ENCODE results near the gene SALL3. TPM values are rescaled to one million over a fixed set of nuclear protein-coding genes. Genes with fewer than 3 reads are reported as not detected.

Gene SALL3
- total and polyA plus RNA-seq, 9 donors: 0.13 to 0.15 TPM; not detected in 7

DNA sequence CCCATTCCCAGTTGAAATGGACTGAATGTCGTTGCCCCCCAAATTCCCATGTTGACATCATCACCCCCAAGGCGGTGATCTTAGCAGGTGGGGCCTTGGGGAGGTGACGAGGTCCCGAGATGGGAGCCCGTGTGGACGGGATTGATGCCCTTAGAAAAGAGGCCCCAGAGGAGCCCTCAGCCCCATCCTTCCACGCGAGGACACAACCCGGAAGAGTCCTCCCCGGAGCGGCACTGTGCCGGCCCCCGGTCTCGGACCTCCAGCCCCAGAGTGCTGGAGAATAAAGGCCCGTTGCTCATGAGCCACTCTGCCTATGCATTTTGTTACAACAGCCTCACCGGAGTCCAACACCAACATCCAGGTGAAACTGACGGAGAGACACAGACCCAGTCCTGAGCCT lies 30.4 kb upstream of the SALL3 start:
- intact Hi-C loops (cut with DNase I): loop anchor here in 1 of 4 donors (10.0 kb wide), 1 partner anchor 64 kb away; no protein-coding TSS in a partner anchor
- Histone ChIP-seq H3K27me3 (no peaks in the 10 kb centered on the region), H3K27ac (no peak overlapping the region), H3K4me1 (ENCODE audit: insufficient read depth) (no peaks in the 10 kb centered on the region), H3K4me3 (no peak overlapping the region), H3K9me3 (no peaks in the 10 kb centered on the region), H3K36me3 (no peaks in the 10 kb centered on the region)
- TF ChIP-seq, protein P1, sequence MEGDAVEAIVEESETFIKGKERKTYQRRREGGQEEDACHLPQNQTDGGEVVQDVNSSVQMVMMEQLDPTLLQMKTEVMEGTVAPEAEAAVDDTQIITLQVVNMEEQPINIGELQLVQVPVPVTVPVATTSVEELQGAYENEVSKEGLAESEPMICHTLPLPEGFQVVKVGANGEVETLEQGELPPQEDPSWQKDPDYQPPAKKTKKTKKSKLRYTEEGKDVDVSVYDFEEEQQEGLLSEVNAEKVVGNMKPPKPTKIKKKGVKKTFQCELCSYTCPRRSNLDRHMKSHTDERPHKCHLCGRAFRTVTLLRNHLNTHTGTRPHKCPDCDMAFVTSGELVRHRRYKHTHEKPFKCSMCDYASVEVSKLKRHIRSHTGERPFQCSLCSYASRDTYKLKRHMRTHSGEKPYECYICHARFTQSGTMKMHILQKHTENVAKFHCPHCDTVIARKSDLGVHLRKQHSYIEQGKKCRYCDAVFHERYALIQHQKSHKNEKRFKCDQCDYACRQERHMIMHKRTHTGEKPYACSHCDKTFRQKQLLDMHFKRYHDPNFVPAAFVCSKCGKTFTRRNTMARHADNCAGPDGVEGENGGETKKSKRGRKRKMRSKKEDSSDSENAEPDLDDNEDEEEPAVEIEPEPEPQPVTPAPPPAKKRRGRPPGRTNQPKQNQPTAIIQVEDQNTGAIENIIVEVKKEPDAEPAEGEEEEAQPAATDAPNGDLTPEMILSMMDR (IDR thresholded peaks at IDR 0.05): no peak
- no peak for TF ChIP-seq EP300 (IDR thresholded peaks at IDR 0.05)
- no peak for TF ChIP-seq POLR2A (IDR thresholded peaks at IDR 0.05)
- DNase-seq: no peak
- WGBS, 3 donors: 90 to 95% (median 91%) methylated on average over 17 of the region's 17 CpGs

DNA sequence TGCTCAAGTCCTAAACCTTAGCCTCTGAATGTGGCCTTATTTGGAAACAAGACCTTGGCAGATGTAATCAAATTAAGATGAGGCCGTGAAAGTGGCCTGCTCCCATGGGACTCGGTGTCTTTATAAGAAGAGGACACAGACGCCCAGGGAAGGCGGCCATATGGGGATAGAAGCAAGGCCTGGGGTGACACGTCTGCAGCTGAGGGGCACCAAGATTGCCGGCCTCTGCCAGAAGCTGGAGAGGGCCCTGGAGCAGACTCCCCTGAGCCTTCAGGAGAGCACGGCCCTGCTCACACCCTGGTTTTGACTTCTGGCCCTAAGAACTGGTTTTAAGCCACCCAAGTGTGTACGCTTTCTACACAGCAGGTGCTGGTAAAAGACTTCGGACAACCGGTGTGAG lies 29.2 kb upstream of the SALL3 start:
- Histone ChIP-seq H3K9me3 (no peaks in the 10 kb centered on the region), H3K27me3 (no peaks in the 10 kb centered on the region), H3K27ac (no peak overlapping the region), H3K4me1 (ENCODE audit: insufficient read depth) (no peaks in the 10 kb centered on the region), H3K36me3 (no peaks in the 10 kb centered on the region), H3K4me3 (no peak overlapping the region)
- TF ChIP-seq, protein P1 (IDR thresholded peaks at IDR 0.05): no peak
- no peak for TF ChIP-seq EP300 (IDR thresholded peaks at IDR 0.05)
- TF ChIP-seq POLR2A (IDR thresholded peaks at IDR 0.05): no peak
- 75 to 81% (median 79%) methylated on average over 10 of the region's 10 CpGs for WGBS, 3 donors
- intact Hi-C loops (cut with DNase I): loop anchor here in 1 of 4 donors (10.0 kb wide), 1 partner anchor 46 kb away; no protein-coding TSS in a partner anchor
- no peak for DNase-seq

DNA sequence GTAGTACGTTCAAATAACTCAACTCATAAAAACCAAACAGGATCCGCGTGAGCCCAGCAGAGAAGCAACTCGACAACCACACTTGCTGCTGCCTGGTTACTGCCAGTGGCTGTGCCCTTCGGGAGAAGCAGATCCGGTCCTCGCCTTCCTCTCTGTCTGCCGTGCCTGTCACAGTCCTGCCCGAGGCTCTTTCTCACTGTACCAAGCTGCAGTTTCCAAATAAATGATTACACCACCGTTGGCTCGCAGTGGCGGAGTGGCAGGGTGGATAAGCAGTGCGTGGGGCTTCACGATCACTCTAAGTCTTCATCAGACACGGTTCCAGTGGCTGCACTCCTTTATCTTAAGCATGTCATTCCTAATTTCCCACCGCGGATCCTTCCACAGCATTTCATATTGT lies 26.1 kb upstream of the SALL3 start:
- TF ChIP-seq EP300 (IDR thresholded peaks at IDR 0.05) (no peak), POLR2A (IDR thresholded peaks at IDR 0.05) (no peak)
- TF ChIP-seq, protein P1 (IDR thresholded peaks at IDR 0.05): no peak
- Histone ChIP-seq H3K4me1 (ENCODE audit: insufficient read depth) (no peaks in the 10 kb centered on the region), H3K27ac (no peak overlapping the region), H3K36me3 (no peaks in the 10 kb centered on the region), H3K9me3 (no peaks in the 10 kb centered on the region), H3K4me3 (no peak overlapping the region), H3K27me3 (no peaks in the 10 kb centered on the region)
- no peak for DNase-seq
- WGBS, 3 donors: 72 to 76% (median 76%) methylated on average over 17 of the region's 17 CpGs
- intact Hi-C loops (cut with DNase I): loop anchor here in 1 of 4 donors (10.0 kb wide), 1 partner anchor 49 kb away; no protein-coding TSS in a partner anchor

DNA sequence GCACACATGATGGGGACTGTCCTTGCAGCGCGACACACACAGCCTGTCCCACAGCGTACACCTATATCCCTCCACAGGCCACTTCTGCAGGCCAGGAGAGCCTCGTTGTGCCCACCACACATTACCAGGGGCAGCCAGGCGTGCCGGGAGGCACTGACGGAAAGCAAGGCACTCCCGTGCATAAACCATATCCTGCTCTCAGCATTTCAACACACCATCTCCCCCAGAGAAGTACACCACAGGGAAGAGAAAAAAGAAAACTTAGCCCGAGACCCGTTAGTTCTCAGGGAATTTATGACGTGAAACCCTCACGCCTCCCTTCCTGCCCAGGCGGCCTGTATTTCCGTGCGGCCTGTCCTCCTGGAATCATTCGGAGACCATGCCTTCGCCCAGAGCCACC lies 24.6 kb upstream of the SALL3 start:
- no peak for TF ChIP-seq EP300 (IDR thresholded peaks at IDR 0.05)
- TF ChIP-seq POLR2A (IDR thresholded peaks at IDR 0.05): no peak
- TF ChIP-seq, protein P1 (IDR thresholded peaks at IDR 0.05): no peak
- WGBS, 3 donors: 73 to 82% (median 77%) methylated on average over 17 of the region's 17 CpGs
- H3K9me3 ChIP-seq: no peaks in the 10 kb centered on the region
- H3K27ac ChIP-seq: no peak overlapping the region
- H3K4me1 ChIP-seq (ENCODE audit: insufficient read depth): no peaks in the 10 kb centered on the region
- no peak overlapping the region for H3K4me3 ChIP-seq
- no peaks in the 10 kb centered on the region for H3K27me3 ChIP-seq
- no peak for DNase-seq
- intact Hi-C loops (cut with DNase I): loop anchor here in 1 of 4 donors (10.0 kb wide), 1 partner anchor 50 kb away; no protein-coding TSS in a partner anchor
- H3K36me3 ChIP-seq: no peaks in the 10 kb centered on the region

Data from ovary (tissue), 9 donors.